ENCODE measurements around the gene TBC1D19.

Gene TBC1D19

DNA sequence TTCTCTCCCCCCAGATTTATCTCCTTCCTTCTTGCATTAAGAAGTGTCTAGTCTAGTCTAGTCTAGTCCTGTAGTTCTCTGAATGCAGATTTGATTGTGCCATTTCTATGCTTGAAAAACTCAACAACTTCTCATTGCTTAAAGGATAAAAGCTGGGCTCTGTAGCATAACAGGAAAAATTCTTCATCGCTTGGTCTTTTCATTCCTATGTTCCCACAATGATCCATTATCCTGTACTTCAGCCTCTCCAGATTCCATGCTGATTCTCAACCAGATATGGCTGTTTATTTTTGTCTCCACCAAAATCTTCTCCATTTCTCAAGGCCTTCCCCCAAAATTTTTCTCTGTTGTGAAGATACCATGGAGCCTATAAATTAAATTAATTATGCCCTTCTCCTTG lies 173.9 kb downstream of the TBC1D19 start:
- no peak for DNase-seq
- in situ Hi-C loops (cut with HindIII; ENCODE audit: low pct_ligation_motif_present, low pct_unique_long_range_greater_than_20kb, low sequenced_read_pairs): no loop called here

DNA sequence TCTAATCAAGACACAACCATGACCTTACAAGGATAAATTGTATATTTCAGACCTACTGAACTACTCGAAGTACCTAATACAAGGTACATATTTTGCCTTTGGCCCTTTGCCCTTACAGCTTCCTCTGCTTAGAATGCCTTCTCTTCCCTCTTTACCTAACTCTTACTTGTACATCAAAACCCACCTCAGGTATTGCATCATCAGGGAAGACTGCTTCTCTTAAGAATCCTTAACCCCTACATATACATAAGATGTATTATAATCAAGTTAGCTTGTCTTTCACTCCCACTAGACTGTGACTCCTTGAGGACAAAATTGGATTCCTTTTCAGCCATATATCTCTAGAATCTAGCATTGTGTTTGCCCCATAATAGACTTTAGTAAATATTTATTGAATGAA lies 175.0 kb downstream of the TBC1D19 start:
- DNase-seq: no peak
- in situ Hi-C loops (cut with HindIII; ENCODE audit: low pct_ligation_motif_present, low pct_unique_long_range_greater_than_20kb, low sequenced_read_pairs): no loop called here

DNA sequence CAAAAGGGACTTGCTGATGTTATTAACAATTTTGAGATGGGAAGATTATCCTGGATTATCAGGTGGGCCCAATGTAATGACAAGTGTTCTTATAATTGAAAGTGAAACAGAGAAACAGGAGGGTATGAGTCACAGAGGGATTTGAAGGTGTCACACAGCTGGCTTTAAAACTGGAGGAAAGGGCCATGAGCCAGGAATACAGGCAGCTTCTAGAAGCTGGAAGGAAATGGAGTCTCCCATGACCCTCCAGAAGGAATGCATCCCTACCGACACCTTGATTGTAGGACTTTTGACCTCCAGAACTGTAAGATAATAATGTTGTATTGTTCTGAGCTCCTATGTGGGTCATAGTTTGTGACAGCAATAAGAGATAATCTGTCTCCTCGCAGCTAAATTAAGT lies 178.8 kb downstream of the TBC1D19 start:
- in situ Hi-C loops (cut with HindIII; ENCODE audit: low pct_ligation_motif_present, low pct_unique_long_range_greater_than_20kb, low sequenced_read_pairs): no loop called here
- DNase-seq: peak; percentile 27

DNA sequence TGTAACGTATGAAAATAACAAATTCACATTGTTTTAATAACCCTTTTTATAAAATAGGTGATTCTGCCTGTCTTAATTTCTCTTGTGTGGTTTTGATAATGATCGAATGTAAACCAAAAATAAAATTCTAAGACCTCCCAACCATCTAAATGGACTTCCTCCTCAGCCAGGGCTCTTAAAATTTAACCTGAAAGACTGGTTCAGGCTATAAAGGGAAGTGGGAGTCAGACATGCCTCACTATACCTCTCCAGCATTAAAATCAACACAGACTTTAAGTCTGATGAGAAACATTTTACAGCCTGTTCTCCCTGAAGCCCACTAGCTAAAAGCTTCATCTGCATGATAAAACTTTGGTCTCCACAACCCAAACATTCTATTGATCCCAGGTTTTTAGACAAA lies 179.2 kb downstream of the TBC1D19 start:
- no peak for DNase-seq
- in situ Hi-C loops (cut with HindIII; ENCODE audit: low pct_ligation_motif_present, low pct_unique_long_range_greater_than_20kb, low sequenced_read_pairs): no loop called here

DNA sequence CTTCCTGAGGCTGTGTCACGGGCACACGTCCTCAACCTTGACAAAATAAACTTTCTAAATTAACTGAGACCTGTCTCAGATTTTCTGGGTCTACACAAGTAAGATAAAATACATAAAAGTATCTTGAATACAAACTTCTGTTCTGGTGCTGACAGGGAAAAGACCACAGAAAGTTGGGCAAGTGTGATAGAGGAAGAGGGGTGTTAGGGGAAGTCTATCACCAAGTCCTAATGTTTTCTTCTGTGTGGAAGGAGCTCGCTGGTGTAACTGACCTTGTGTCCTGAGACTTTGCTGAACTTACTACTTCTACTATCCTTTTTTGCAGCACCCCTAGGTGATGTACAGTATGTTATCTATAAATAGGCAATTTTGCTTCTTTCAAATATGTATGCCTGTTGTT lies 179.8 kb downstream of the TBC1D19 start:
- in situ Hi-C loops (cut with HindIII; ENCODE audit: low pct_ligation_motif_present, low pct_unique_long_range_greater_than_20kb, low sequenced_read_pairs): no loop called here
- no peak for DNase-seq

DNA sequence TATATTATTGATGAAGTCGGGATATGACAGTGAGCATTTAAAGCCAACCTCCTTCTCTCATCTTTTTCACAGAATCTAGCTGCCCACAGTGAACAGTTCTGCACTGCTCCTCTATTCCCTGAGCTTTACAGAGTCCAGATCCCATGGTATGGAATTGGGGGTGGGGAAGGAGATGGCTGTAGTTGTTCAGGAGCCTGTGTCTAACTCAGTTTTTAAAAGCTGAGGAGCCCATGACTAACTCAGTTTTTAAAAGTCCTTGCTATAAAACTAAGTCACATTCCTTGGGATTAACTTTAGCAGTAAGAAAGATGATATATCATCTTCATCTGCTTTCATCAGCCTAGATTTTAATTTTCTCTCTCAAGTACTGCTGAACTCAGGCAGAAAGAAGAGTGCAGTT lies 180.3 kb downstream of the TBC1D19 start:
- no peak for DNase-seq
- in situ Hi-C loops (cut with HindIII; ENCODE audit: low pct_ligation_motif_present, low pct_unique_long_range_greater_than_20kb, low sequenced_read_pairs): no loop called here

DNA sequence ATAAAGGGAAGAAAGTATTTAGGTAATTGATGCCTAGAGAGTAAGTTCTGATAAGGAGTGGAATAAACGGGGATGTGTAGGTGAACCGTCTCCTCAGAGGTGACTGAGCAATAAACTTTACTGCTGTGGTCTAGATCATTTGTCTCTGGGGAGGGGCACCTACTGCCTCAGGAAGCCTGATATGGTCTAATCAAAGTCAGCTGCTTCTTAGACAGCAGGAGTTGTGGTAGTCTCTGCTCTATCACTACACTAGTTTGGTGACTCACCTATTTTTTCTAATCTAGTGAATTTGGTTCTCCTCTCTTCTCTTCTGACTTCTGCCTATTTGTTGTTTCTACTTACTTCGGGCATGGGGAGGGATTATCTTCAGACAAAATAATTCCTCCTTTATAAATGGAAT lies 181.6 kb downstream of the TBC1D19 start:
- in situ Hi-C loops (cut with HindIII; ENCODE audit: low pct_ligation_motif_present, low pct_unique_long_range_greater_than_20kb, low sequenced_read_pairs): no loop called here
- DNase-seq: no peak

DNA sequence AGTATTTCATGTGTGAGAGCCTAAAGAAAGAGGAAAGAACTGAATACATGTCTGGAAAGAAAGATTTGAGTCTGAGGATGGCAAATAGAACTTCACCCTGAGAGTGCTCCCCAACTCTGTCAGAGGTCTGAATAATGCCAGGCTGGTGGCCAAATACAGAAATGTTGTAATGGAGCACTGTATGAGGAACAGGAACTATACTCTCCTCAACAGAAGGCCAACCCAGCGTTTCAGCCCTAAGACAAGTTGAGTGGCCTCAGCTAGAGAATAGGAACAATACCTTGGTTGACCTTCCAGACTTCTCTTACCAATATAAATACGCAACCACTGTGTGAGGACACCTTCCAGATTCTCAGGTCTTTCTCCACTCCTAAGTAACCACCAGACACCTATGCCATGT lies 182.3 kb downstream of the TBC1D19 start:
- DNase-seq: no peak
- in situ Hi-C loops (cut with HindIII; ENCODE audit: low pct_ligation_motif_present, low pct_unique_long_range_greater_than_20kb, low sequenced_read_pairs): no loop called here

DNA sequence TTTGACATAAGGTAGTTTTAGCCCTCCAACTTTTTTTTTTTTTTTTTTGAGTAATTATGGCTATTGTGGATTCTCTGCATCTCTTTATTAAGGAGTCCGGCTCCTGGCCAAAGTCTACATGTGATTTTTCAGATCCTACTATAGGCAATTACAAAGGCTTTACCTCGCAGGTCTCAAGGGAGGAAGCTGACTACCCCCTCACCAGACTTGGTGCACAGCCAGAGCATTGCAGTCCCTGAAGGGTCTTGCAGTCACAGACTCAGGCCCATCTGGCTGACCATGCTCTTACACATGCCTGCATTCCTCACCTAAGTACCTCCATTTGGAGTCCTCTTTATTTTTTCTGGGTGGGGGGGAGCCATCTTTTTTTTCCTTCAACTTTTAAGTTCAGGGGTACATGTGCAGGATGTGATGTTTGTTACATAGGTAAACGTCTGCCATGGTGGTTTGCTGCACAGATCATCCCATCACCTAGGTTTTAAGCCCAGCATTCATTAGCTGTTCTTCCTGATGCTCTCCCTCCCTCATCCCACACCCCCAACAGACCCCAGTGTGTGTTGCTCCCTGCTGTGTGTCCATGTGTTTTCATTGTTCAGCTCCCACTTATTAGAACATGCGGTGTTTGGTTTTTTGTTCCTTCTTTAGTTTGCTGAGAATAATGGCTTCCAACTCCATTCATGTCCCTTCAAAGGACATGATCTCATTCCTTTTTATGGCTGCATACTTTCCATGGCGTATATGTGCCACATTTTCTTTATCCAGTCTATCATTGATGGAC lies 188.4 kb downstream of the TBC1D19 start:
- in situ Hi-C loops (cut with HindIII; ENCODE audit: low pct_ligation_motif_present, low pct_unique_long_range_greater_than_20kb, low sequenced_read_pairs): no loop called here
- no peak for DNase-seq

DNA sequence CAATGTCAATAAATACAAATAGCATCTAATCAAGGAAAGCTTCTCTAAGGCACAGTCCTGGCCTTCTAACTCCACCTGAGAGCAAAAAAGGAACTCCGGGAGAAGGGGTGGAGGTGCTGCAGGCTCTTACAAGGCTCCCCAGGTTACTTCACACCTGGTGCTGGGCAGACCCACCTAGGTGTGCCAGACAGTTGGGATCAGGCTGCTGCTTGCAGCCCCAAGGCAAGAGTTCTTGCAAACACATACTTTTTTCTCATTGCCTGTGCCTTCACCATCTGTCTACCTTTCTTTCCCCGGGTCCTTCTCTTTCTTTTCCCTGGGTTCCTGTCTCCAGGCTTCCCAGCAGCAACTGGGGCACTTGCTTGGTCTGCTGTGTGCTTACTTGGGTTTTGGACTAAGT lies 195.3 kb downstream of the TBC1D19 start:
- in situ Hi-C loops (cut with HindIII; ENCODE audit: low pct_ligation_motif_present, low pct_unique_long_range_greater_than_20kb, low sequenced_read_pairs): no loop called here
- no peak for DNase-seq

DNA sequence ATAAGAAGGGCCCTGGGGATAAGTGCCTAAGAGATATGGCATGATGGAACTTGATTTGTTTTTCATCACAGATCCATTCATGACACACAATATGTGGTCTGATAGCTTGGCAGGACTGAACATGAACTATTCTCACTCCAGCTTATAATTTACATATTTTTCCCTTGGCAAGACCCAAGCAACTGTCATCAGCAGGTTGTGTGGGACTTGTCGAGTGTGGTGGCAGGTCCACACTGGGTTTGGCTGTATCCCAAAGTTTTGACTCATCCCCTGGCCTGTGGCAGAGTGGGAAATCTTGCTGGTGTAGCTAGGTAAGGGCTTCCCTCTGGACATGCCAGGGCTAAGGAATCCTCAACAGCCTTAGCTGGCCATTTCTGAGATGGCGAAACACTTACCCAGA lies 195.8 kb downstream of the TBC1D19 start:
- DNase-seq: no peak
- in situ Hi-C loops (cut with HindIII; ENCODE audit: low pct_ligation_motif_present, low pct_unique_long_range_greater_than_20kb, low sequenced_read_pairs): no loop called here

DNA sequence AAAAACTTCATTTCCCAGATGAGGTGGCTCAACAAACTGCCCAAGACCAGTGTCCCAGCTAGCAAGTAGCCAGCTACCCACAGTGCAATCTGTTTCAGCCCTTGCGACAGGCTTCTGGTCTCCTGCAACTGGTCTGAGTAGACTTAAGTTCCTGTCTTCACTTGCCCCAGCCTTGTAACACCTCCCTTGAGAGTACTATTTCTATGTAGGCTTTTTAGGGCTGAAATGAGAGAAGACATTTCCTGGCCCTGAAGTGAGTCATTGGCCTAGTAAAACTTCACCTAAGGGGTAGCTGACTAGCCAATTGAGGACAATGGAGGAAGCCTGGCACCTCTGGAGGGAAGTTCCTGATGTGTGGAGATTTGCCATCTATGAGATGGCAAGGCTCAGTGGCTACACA lies 196.7 kb downstream of the TBC1D19 start:
- peak; percentile 6 for DNase-seq
- in situ Hi-C loops (cut with HindIII; ENCODE audit: low pct_ligation_motif_present, low pct_unique_long_range_greater_than_20kb, low sequenced_read_pairs): no loop called here

DNA sequence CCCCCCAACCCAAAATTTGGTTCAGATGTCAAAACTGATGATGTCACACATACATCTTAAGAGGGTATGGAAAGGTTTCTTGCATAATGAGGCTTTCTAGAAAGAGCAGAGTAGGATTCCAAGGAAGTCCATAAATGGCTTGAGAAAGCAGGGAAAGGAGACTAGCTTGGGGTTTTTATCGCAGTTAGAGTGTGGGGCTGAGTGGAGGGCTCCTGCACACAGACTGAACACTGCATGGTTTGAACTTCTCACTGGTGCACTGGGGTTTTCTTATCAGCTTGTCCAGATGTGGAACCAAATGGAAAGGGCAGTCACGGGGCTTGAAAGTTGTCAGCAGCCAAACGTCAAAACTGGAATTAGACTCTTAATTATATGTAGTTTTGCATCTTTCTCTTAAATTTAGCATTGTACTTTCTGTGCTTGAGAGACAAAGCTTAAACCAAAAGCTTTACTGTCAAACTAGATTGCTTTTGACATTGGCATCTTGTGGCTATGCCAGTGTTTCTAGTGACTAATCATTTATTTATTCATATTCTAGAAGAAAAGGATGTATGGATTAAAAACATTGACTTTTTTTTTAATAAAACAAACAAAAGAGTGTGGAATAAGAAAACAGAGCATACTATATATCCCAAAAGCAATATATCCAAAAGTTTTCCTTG lies 198.4 kb downstream of the TBC1D19 start:
- no peak for DNase-seq
- in situ Hi-C loops (cut with HindIII; ENCODE audit: low pct_ligation_motif_present, low pct_unique_long_range_greater_than_20kb, low sequenced_read_pairs): no loop called here

DNA sequence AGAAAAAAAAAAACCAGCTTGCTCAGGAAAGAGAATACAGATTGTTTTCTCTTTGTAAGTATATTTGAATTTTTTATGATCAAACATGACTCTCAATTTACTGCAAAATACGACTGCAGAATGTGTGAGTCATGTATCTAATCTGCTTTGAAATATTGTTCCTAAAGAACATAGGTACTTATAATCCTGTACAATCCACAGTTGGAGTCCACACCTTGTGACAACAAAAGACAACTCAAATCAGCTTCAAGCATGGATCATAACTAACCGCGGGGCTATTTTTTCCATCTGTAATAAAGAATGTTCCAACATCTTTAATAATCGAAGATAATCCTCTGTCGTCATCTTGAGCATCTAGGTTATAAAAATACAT lies 198.9 kb downstream of the TBC1D19 start:
- in situ Hi-C loops (cut with HindIII; ENCODE audit: low pct_ligation_motif_present, low pct_unique_long_range_greater_than_20kb, low sequenced_read_pairs): no loop called here
- no peak for DNase-seq

DNA sequence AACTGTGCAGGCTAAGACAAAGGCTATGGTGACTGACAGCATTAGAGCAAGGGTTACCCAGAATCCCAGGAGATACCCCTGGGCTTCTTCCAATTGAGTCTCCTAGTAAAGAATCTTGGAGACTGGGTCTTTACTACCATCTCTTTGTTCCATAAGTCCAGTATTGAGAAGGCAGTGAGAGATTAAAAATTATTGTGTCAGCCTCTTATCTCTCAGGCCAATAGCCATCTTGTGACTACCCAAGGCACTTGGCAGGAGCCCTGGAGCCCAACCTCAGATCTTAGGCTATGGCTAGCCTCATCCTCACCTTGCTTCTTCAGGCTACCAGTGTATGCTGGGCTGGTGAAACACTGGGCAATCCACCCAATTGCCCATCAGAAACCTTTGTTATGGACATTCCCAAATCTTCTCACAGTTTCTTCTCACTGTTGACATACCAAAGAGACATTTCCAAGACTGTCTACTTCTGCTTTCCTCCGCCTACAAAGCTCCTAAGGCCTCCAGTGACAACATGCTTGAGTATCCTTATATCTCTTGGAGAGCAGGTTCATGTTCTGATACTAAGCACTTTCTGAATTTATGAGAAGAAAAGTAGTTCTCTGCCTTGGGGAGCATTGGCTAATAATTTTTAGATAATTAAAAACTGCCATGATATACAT lies 200.5 kb downstream of the TBC1D19 start:
- in situ Hi-C loops (cut with HindIII; ENCODE audit: low pct_ligation_motif_present, low pct_unique_long_range_greater_than_20kb, low sequenced_read_pairs): no loop called here
- no peak for DNase-seq

DNA sequence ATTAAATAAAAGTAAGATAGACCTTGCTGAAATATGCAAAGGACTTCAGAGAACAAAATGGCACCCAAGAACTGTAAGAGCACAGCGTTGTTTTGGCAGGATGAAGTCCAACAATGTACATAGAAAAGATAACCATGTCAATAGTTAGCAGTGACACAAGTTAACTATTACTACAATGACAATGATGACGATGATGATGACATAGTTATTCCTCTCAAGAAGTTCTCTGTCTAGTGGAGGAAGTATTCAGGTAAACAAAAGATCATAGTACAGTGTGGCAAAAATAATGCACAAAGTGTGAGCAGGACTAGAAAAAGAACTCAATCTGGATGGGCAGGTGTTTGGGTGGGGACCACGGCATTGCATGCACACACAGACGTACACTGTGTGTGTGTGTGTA lies 201.4 kb downstream of the TBC1D19 start:
- in situ Hi-C loops (cut with HindIII; ENCODE audit: low pct_ligation_motif_present, low pct_unique_long_range_greater_than_20kb, low sequenced_read_pairs): no loop called here
- DNase-seq: no peak

DNA sequence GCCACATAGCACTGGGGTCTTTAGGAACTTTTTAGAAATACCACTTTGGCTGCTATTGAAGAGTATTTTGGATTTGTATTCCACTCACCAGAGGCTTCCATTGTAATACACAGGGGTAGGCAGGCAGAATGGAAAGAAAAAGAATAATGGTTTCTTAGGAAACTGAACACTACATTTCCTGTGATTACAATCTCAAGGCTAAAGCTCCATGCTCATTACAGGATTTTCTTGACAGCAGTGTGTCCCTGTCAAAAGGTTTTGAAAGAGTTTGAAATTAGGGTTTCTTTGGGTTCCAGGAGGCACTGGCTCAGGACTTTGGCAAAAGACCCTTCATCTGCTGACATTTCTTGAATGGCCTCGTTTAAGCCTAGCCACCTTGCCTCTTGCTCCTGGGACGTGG lies 201.9 kb downstream of the TBC1D19 start:
- DNase-seq: no peak
- in situ Hi-C loops (cut with HindIII; ENCODE audit: low pct_ligation_motif_present, low pct_unique_long_range_greater_than_20kb, low sequenced_read_pairs): no loop called here

DNA sequence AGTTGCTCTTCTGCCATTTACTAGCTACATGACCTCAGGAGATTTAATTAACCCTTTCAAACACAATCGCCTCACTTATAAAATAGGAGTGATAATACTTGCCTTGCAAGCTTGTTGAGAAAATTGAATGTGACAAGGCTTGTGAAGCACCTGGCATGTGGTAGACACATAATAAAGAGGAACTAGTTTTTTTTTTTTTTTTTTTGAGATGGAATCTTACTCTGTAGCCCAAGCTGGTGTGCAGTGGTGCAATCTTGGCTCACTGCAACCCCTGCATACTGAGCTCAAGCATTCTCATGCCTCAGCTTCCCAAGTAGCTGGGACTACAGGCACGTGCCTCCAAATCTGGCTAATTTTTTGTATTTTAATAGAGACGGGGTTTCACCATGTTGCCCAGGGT lies 203.0 kb downstream of the TBC1D19 start:
- DNase-seq: no peak
- in situ Hi-C loops (cut with HindIII; ENCODE audit: low pct_ligation_motif_present, low pct_unique_long_range_greater_than_20kb, low sequenced_read_pairs): no loop called here

DNA sequence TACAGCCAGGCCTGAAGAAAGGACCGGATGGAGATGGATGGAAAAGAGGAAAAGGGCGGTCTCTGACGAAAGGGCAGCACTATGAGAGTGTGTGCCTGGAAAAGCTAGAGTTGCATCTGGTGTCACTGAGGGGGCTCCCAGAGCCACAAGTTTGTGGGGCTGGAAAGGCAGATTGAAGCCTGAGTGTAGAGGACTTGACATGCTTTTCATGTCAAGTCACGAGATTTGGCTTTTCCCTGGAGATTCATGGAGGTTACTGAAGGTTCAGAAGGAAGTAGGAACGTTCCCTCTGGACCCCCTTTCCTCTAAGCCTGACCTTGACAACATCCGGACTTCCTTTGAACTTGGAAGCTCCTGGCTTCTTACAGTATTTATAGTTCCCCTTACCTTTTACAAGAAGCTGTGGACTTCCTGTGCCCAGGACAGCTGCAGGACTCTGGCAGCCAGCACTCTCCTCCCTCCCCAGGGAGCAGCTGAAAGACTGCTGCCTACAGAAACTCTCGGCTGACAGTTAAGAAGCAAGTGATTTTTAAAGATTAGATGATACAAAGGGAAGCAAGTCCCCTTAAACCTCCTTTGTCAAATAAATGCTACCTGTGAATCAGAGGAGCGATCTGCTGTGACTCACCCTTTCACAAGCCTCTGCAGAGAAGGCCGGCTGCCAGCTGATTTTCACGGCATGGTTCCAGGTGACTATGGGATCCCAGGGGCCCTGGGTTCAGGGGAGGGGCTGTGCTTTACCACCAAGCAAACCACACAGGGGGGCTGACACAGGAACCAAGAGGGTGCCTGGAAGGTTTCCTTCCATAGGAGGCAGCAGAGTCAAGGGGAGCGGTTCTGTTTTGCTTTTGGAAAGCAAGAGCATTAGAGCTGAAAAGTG lies 203.8 kb downstream of the TBC1D19 start:
- in situ Hi-C loops (cut with HindIII; ENCODE audit: low pct_ligation_motif_present, low pct_unique_long_range_greater_than_20kb, low sequenced_read_pairs): no loop called here
- peak; percentile 40 for DNase-seq
